B cell (primary cell): ENCODE results near the gene LMBR1L. TPM values are rescaled to one million over a fixed set of nuclear protein-coding genes. Genes with fewer than 3 reads are reported as not detected.

Source experiments
- ATAC-seq: fragments of 200-7000 bp; cut with Tn5 transposase; one replicate; pipeline ENCODE4 v1.10.0; 2021; ENCODE audit warnings: low read depth, mild to moderate bottlenecking, moderate number of reproducible peaks, moderate library complexity
- CTCF ChIA-PET: fragments of 350-600 bp; sonication (Branson Sonifier 250); formaldehyde crosslinking; loops from one replicate; lab custom pipeline; 2021; ENCODE audit warnings: antibody characterized with exemption, inconsistent platforms; lab: Charles Lee
- POLR2A ChIA-PET: fragments of 350-600 bp; sonication (Branson Sonifier 250); formaldehyde crosslinking; loops from one replicate; lab custom pipeline; 2021; ENCODE audit warnings: antibody characterized with exemption; lab: Charles Lee
- DNase-seq: peaks from one replicate; pipeline ENCODE4 v3.0.0; 2013
- H2AFZ ChIP-seq: 2 replicates; pipeline ENCODE4 v1.6.1; 2012; ENCODE audit warnings: mild to moderate bottlenecking, low read depth, low read length; ENCODE audit not compliant: insufficient read depth, poor library complexity, severe bottlenecking
- H3K27ac ChIP-seq, 2 donors: 1 replicate in 1 of 2; 2 replicates in 1 of 2; pipeline ENCODE4 v1.5.1; 2012 to 2013; ENCODE audit warnings: low read length in 2 of 2, mild to moderate bottlenecking in 2 of 2, moderate library complexity in 1 of 2
- H3K27me3 ChIP-seq, 4 experiments: fragments of 200-600 bp in 1 of 4; sonication (generic) in 1 of 4; replicated peaks in 1 of 4; 1 replicate in 2 of 4; 2 replicates in 2 of 4; pipeline versions ENCODE4 v1.6.1 to v1.7.0; 2013 to 2016; ENCODE audit warnings: low read length in 3 of 4, mild to moderate bottlenecking in 2 of 4, mixed read lengths in 1 of 4, moderate library complexity in 1 of 4; ENCODE audit not compliant: insufficient read depth in 4 of 4, control insufficient read depth in 3 of 4; ENCODE audit errors: control extremely low read depth in 1 of 4
- H3K36me3 ChIP-seq, 2 experiments: replicated peaks in 1 of 2; 1 replicate in 1 of 2; 2 replicates in 1 of 2; pipeline versions ENCODE4 v1.6.1 to v1.7.1; 2013; ENCODE audit warnings: low read length in 1 of 2; ENCODE audit not compliant: insufficient read depth in 2 of 2, control insufficient read depth in 1 of 2; ENCODE audit errors: control extremely low read depth in 1 of 2, extremely low read depth in 1 of 2
- H3K4me1 ChIP-seq, 2 donors: fragments of 200-600 bp in 1 of 2; sonication (generic) in 1 of 2; 1 replicate in 1 of 2; 2 replicates in 1 of 2; pipeline versions ENCODE4 v1.5.1 to v1.6.1; 2013 to 2017; ENCODE audit warnings: low read length in 2 of 2; ENCODE audit not compliant: control insufficient read depth in 2 of 2, insufficient read depth in 2 of 2
- H3K4me2 ChIP-seq: replicated peaks from 2 replicates; pipeline ENCODE3; 2012; ENCODE audit warnings: mild to moderate bottlenecking, low read depth, low read length; ENCODE audit not compliant: poor library complexity, severe bottlenecking
- H3K4me3 ChIP-seq, 5 experiments: fragments of 200-600 bp in 1 of 5; sonication (generic) in 1 of 5; 1 replicate in 3 of 5; 2 replicates in 2 of 5; pipeline versions ENCODE4 v1.5.1 to v1.7.0; 2011 to 2016; ENCODE audit warnings: low read length in 4 of 5, mild to moderate bottlenecking in 4 of 5, low read depth in 2 of 5, control low read depth in 1 of 5, moderate library complexity in 1 of 5; ENCODE audit not compliant: insufficient read depth in 1 of 5; ENCODE audit errors: control extremely low read depth in 1 of 5, extremely low read depth in 1 of 5
- H3K79me2 ChIP-seq: fragments of 200-600 bp; sonication (generic); one replicate; pipeline ENCODE4 v1.6.0; 2016; ENCODE audit warnings: low read length; ENCODE audit not compliant: control insufficient read depth, insufficient read depth
- H3K9ac ChIP-seq: fragments of 200-600 bp; sonication (generic); 2 replicates; pipeline ENCODE4 v1.6.1; 2017; ENCODE audit warnings: mild to moderate bottlenecking, low read length, moderate library complexity
- H3K9me3 ChIP-seq, 3 donors: one replicate each; pipeline versions ENCODE4 v1.6.1 to v1.7.1; 2013; ENCODE audit warnings: low read length in 2 of 3; ENCODE audit not compliant: control insufficient read depth in 2 of 3, insufficient read depth in 1 of 3; ENCODE audit errors: control extremely low read depth in 1 of 3
- H4K20me1 ChIP-seq: 2 replicates; pipeline ENCODE4 v1.6.0; 2012; ENCODE audit warnings: mild to moderate bottlenecking, low read length; ENCODE audit not compliant: insufficient read depth, control insufficient read depth, poor library complexity, severe bottlenecking
- H3K27ac Mint-ChIP-seq: one replicate; pipeline ENCODE4 v1.8.0; 2021; ENCODE audit warnings: mixed read lengths
- H3K27me3 Mint-ChIP-seq: one replicate; pipeline ENCODE4 v1.8.0; 2021; ENCODE audit warnings: mixed read lengths
- H3K4me1 Mint-ChIP-seq: one replicate; pipeline ENCODE4 v1.8.0; 2021; ENCODE audit warnings: mixed read lengths
- H3K4me3 Mint-ChIP-seq: one replicate; pipeline ENCODE4 v1.8.0; 2021; ENCODE audit warnings: mixed read lengths
- H3K9me3 Mint-ChIP-seq: one replicate; pipeline ENCODE4 v1.8.0; 2022; ENCODE audit warnings: mixed read lengths; ENCODE audit not compliant: insufficient read depth
- CTCF ChIP-seq: fragments of 200-600 bp; IDR thresholded peaks from one replicate; pipeline ENCODE4 v1.8.0; 2022; ENCODE audit warnings: antibody characterized with exemption, mild to moderate bottlenecking
- EZH2 ChIP-seq: IDR thresholded peaks from 2 replicates; pipeline ENCODE4 v1.6.1; 2012; ENCODE audit warnings: borderline replicate concordance, low read depth, mild to moderate bottlenecking, moderate library complexity, low read length; ENCODE audit not compliant: insufficient read depth, poor library complexity, severe bottlenecking
- WGBS: methylation state at CpG from one replicate; pipeline ENCODE4 v1.1.5; 2013; ENCODE audit warnings: missing lambda C conversion rate; ENCODE audit not compliant: insufficient coverage; 5-methylcytosine and 5-hydroxymethylcytosine counted together
- intact Hi-C: fragments of 100-400 bp; cut with micrococcal nuclease; formaldehyde crosslinking; loops from one replicate; pipeline ENCODE4 v1.10.0; 2022
- polyA plus RNA-seq: library from polyadenylated mRNA; depleted of rRNA; stranded (reverse); fragments of >200 nt; gene quantifications from 2 replicates; pipeline ENCODE4 v1.2.3, GENCODE V29; 2012
- total RNA-seq, 2 donors: library from RNA; stranded (reverse); fragments of 120-200 nt in 1 of 2; gene quantifications; 1 replicate in 1 of 2; 2 replicates in 1 of 2; pipeline versions ENCODE4 v1.2.3 to v1.2.4, GENCODE V29; 2013 to 2022

Gene LMBR1L
- total and polyA plus RNA-seq, 2 donors (not counting 1 experiment from before 2014, with no cell fraction given): 133 to 187 TPM

GRCh38 chr12:49093792-49094159 is 16.9 kb downstream of the LMBR1L start:
- Mint-ChIP-seq H3K27me3 (peaks cover 45% of the 10 kb centered on the region), H3K9me3 (no peaks in the 10 kb centered on the region), H3K27ac (no peak overlapping the region), H3K4me3 (peak overlapping the region; percentile 13), H3K4me1 (peaks cover 46% of the 10 kb centered on the region)
- Histone ChIP-seq H2AFZ (peak overlapping the region; percentile 46), H3K9me3 (peaks cover 0 to 27% (median 0%) of the 10 kb centered on the region in 3 donors), H3K4me3 (no peak overlapping the region), H3K27me3 (peaks cover 0 to 64% (median 45%) of the 10 kb centered on the region in 4 experiments), H3K36me3 (peaks cover 0 to 2% of the 10 kb centered on the region in 2 experiments), H3K9ac (peak overlapping the region; percentile 16), H3K79me2 (no peaks in the 10 kb centered on the region), H4K20me1 (peaks cover 18% of the 10 kb centered on the region), H3K4me2 (peak overlapping the region; percentile 66), H3K27ac (no peak overlapping the region), H3K4me1 (peaks cover 52 to 54% of the 10 kb centered on the region in 2 donors)
- intact Hi-C loops: loop anchor here (2.0 to 10.0 kb wide), 2 partner anchors 97 to 251 kb away; partner anchors contain the start of gene DNAJC22
- ChIA-PET POLR2A (interaction anchor here (0.6 to 1.8 kb wide), 3 partner anchors 13 to 189 kb away, joined by 4 to 9 read pairs (median 5); partner anchors contain the start of gene TUBA1B), CTCF (interaction anchor here (0.8 to 11.5 kb wide), 10 partner anchors 9 to 141 kb away, joined by 3 to 199 read pairs (median 6); partner anchors contain the start of gene LMBR1L)
- ATAC-seq: no peak
- TF ChIP-seq CTCF (no peak), EZH2 (no peak)
- DNase-seq: peak; percentile 45
- WGBS: 6% methylated on average over 7 of the region's 9 CpGs

- Histone ChIP-seq H3K36me3 (peaks cover 0 to 2% of the 10 kb centered on the region in 2 experiments), H2AFZ (no peak overlapping the region), H3K27ac (no peak overlapping the region), H3K9me3 (peaks cover 0 to 27% (median 0%) of the 10 kb centered on the region in 3 donors), H3K4me2 (no peak overlapping the region), H4K20me1 (peaks cover 21% of the 10 kb centered on the region), H3K4me3 (no peak overlapping the region), H3K79me2 (no peaks in the 10 kb centered on the region), H3K9ac (no peak overlapping the region), H3K4me1 (peaks cover 61 to 63% of the 10 kb centered on the region in 2 donors), H3K27me3 (peaks cover 0 to 72% (median 49%) of the 10 kb centered on the region in 4 experiments)
- Mint-ChIP-seq H3K9me3 (no peaks in the 10 kb centered on the region), H3K4me3 (peak overlapping the region; percentile 13), H3K27me3 (peaks cover 54% of the 10 kb centered on the region), H3K27ac (no peak overlapping the region), H3K4me1 (peaks cover 55% of the 10 kb centered on the region)
- no peak for TF ChIP-seq CTCF
- TF ChIP-seq EZH2: no peak
- ATAC-seq (no peak), DNase-seq (no peak)
- ChIA-PET CTCF (interaction anchor here (0.7 to 11.5 kb wide), 17 partner anchors 8 to 142 kb away, joined by 3 to 199 read pairs (median 4); partner anchors contain the start of genes LMBR1L and RHEBL1), POLR2A (interaction anchor here (0.6 to 1.8 kb wide), 4 partner anchors 38 to 142 kb away, joined by 3 to 9 read pairs (median 5); partner anchors contain the start of gene TUBA1B)
- intact Hi-C loops: loop anchor here (1.0 to 10.0 kb wide), 3 partner anchors 29 to 252 kb away; partner anchors contain the start of gene DNAJC22
- WGBS: 50% methylated on average over 1 of the region's 4 CpGs
Observed at GRCh38 chr12:49092816-49093406, 17.7 kb downstream of the LMBR1L start.
